ENCODE data around the gene ARHGAP40.

DNA sequence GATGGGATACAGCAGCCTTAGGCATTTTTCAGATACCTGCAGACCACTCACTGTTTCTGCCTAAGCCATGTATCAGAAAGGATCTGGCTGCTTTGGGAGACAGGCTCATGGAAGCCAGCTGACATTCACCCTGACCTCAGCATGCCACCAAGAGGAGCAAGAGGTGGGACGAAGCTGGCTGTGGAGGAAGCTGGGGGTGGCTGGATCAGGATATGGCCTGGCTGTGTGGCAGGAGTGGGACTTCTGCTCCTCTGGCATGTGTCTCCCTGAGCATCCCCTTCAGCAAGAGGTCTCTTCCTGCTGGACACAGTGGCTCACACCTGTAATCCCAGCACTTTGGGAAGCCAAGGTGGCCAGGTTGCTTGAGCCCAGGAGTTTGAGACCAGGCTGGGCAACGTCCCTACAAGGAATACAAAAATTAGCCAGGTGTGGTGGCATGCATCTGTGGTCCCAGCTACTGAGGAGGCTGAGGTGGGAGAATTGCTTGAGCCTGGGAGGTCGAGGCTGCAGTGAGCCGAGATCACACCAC is 19.7 kb upstream of the ARHGAP40 start:
- TF ChIP-seq, protein P1, sequence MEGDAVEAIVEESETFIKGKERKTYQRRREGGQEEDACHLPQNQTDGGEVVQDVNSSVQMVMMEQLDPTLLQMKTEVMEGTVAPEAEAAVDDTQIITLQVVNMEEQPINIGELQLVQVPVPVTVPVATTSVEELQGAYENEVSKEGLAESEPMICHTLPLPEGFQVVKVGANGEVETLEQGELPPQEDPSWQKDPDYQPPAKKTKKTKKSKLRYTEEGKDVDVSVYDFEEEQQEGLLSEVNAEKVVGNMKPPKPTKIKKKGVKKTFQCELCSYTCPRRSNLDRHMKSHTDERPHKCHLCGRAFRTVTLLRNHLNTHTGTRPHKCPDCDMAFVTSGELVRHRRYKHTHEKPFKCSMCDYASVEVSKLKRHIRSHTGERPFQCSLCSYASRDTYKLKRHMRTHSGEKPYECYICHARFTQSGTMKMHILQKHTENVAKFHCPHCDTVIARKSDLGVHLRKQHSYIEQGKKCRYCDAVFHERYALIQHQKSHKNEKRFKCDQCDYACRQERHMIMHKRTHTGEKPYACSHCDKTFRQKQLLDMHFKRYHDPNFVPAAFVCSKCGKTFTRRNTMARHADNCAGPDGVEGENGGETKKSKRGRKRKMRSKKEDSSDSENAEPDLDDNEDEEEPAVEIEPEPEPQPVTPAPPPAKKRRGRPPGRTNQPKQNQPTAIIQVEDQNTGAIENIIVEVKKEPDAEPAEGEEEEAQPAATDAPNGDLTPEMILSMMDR (IDR thresholded peaks at IDR 0.05) = no peak
- no peak for TF ChIP-seq POLR2AphosphoS5 (IDR thresholded peaks at IDR 0.05)
- TF ChIP-seq POLR2A (IDR thresholded peaks at IDR 0.05) = no peak
